Large intestine (tissue), 3 donors: ENCODE measurements around the gene SLC35B2. TPM values are rescaled to one million over a fixed set of nuclear protein-coding genes. Genes with fewer than 3 reads are reported as not detected.

Experiments
- DNase-seq, 2 donors: peaks; one replicate each; pipeline versions ENCODE4 v3.0.0 to v3.0.0-alpha.2; 2013
- H3K27ac ChIP-seq: one replicate; pipeline ENCODE4 v1.5.1; 2013; ENCODE audit warnings: low read length
- H3K27me3 ChIP-seq: 2 replicates; pipeline ENCODE4 v1.6.1; 2013; ENCODE audit warnings: low read length; ENCODE audit not compliant: control insufficient read depth, insufficient read depth
- H3K36me3 ChIP-seq: 2 replicates; pipeline ENCODE4 v1.6.1; 2013; ENCODE audit warnings: low read length; ENCODE audit not compliant: control insufficient read depth, insufficient read depth
- H3K4me1 ChIP-seq: one replicate; pipeline ENCODE4 v1.6.1; 2013; ENCODE audit warnings: low read length; ENCODE audit not compliant: control insufficient read depth, insufficient read depth
- H3K4me3 ChIP-seq: one replicate; pipeline ENCODE4 v1.5.1; 2013; ENCODE audit warnings: low read length
- H3K9me3 ChIP-seq: one replicate; pipeline ENCODE4 v1.6.1; 2013; ENCODE audit warnings: mild to moderate bottlenecking, low read depth, low read length, moderate library complexity; ENCODE audit not compliant: control insufficient read depth
- WGBS: methylation state at CpG from one replicate; pipeline ENCODE4 v1.1.5; 2013; ENCODE audit warnings: low lambda C conversion rate; ENCODE audit not compliant: insufficient coverage; 5-methylcytosine and 5-hydroxymethylcytosine counted together
- polyA plus RNA-seq: library from polyadenylated mRNA; unstranded; fragments of 120-200 nt; gene quantifications from one replicate; pipeline ENCODE4 v1.2.1, GENCODE V29; 2013

SLC35B2 gene
- polyA plus RNA-seq, 1 donor = 43.5 TPM

- WGBS = no CpG with 5 or more reads among the region's 2 CpGs
- Histone ChIP-seq H3K27me3 (peaks cover 53% of the 10 kb centered on the region), H3K36me3 (no peaks in the 10 kb centered on the region), H3K4me3 (no peak overlapping the region), H3K9me3 (no peaks in the 10 kb centered on the region), H3K27ac (no peak overlapping the region), H3K4me1 (no peaks in the 10 kb centered on the region)
- no peak for DNase-seq
Measured at GRCh38 chr6:44286747-44287146, 29.4 kb upstream of the SLC35B2 start.

- Histone ChIP-seq H3K36me3 (no peaks in the 10 kb centered on the region), H3K9me3 (no peaks in the 10 kb centered on the region), H3K4me3 (no peak overlapping the region), H3K4me1 (no peaks in the 10 kb centered on the region), H3K27ac (no peak overlapping the region), H3K27me3 (peaks cover 49% of the 10 kb centered on the region)
- no peak for DNase-seq
- no CpG with 5 or more reads among the region's 12 CpGs for WGBS
Measured at GRCh38 chr6:44286285-44286565, 28.9 kb upstream of the SLC35B2 start.

GRCh38 chr6:44285552-44286284, 28.4 kb upstream of the SLC35B2 start:
- no peak for DNase-seq
- Histone ChIP-seq H3K27ac (no peak overlapping the region), H3K4me1 (no peaks in the 10 kb centered on the region), H3K9me3 (no peaks in the 10 kb centered on the region), H3K36me3 (no peaks in the 10 kb centered on the region), H3K4me3 (no peak overlapping the region), H3K27me3 (peaks cover 50% of the 10 kb centered on the region)
- WGBS = 0% methylated on average over 1 of the region's 25 CpGs

GRCh38 chr6:44284867-44285266, 27.5 kb upstream of the SLC35B2 start:
- H3K27me3 ChIP-seq = peaks cover 46% of the 10 kb centered on the region
- no peak overlapping the region for H3K27ac ChIP-seq
- H3K9me3 ChIP-seq = no peaks in the 10 kb centered on the region
- no peaks in the 10 kb centered on the region for H3K36me3 ChIP-seq
- H3K4me1 ChIP-seq = no peaks in the 10 kb centered on the region
- no peak overlapping the region for H3K4me3 ChIP-seq
- no CpG with 5 or more reads among the region's 4 CpGs for WGBS
- no peak for DNase-seq

- peaks cover 47% of the 10 kb centered on the region for H3K27me3 ChIP-seq
- 83% methylated on average over 1 of the region's 2 CpGs for WGBS
Measured at GRCh38 chr6:44284121-44284520, 26.8 kb upstream of the SLC35B2 start.

GRCh38 chr6:44278774-44279697, 21.7 kb upstream of the SLC35B2 start:
- Histone ChIP-seq H3K4me1 (peaks cover 5% of the 10 kb centered on the region), H3K36me3 (no peaks in the 10 kb centered on the region), H3K9me3 (peaks cover 9% of the 10 kb centered on the region), H3K27ac (no peak overlapping the region), H3K4me3 (no peak overlapping the region), H3K27me3 (peaks cover 77% of the 10 kb centered on the region)
- whole genome bisulfite sequencing = no CpG with 5 or more reads among the region's 9 CpGs
- no peak for DNase-seq

More at GRCh38 chr6:44284121-44284520, 26.8 kb upstream of the SLC35B2 start:
- no peaks in the 10 kb centered on the region for H3K36me3 ChIP-seq
- no peak for DNase-seq
- no peak overlapping the region for H3K27ac ChIP-seq
- no peaks in the 10 kb centered on the region for H3K9me3 ChIP-seq
- no peak overlapping the region for H3K4me3 ChIP-seq
- H3K4me1 ChIP-seq = no peaks in the 10 kb centered on the region

- peaks cover 80% of the 10 kb centered on the region for H3K27me3 ChIP-seq
- H3K4me1 ChIP-seq = peaks cover 5% of the 10 kb centered on the region
- H3K9me3 ChIP-seq = peaks cover 9% of the 10 kb centered on the region
- no CpG with 5 or more reads among the region's 3 CpGs for WGBS
- no peaks in the 10 kb centered on the region for H3K36me3 ChIP-seq
- no peak overlapping the region for H3K27ac ChIP-seq
- DNase-seq = no peak
- no peak overlapping the region for H3K4me3 ChIP-seq
Measured at GRCh38 chr6:44278315-44278714, 21.0 kb upstream of the SLC35B2 start.

- no peak for DNase-seq
- Histone ChIP-seq H3K36me3 (no peaks in the 10 kb centered on the region), H3K27ac (no peak overlapping the region), H3K9me3 (peaks cover 9% of the 10 kb centered on the region), H3K4me1 (peaks cover 5% of the 10 kb centered on the region), H3K4me3 (no peak overlapping the region), H3K27me3 (peaks cover 83% of the 10 kb centered on the region)
- WGBS = no CpG with 5 or more reads among the region's 7 CpGs
Measured at GRCh38 chr6:44277763-44278162, 20.4 kb upstream of the SLC35B2 start.

- H3K4me3 ChIP-seq = no peak overlapping the region
- no CpG with 5 or more reads among the region's 23 CpGs for WGBS
- peaks cover 5% of the 10 kb centered on the region for H3K4me1 ChIP-seq
- no peak overlapping the region for H3K27ac ChIP-seq
- peaks cover 9% of the 10 kb centered on the region for H3K9me3 ChIP-seq
- no peaks in the 10 kb centered on the region for H3K36me3 ChIP-seq
- DNase-seq = no peak
- peaks cover 85% of the 10 kb centered on the region for H3K27me3 ChIP-seq
Measured at GRCh38 chr6:44276667-44277640, 19.6 kb upstream of the SLC35B2 start.
